CD4-positive, CD25-positive, alpha-beta regulatory T cell (primary cell): ENCODE data around the gene MBOAT1. TPM values are rescaled to one million over a fixed set of nuclear protein-coding genes. Genes with fewer than 3 reads are reported as not detected.

Experiments used
- ATAC-seq, 2 donors: fragments of 150-1000 bp; cut with Tn5 transposase; one replicate each; pipeline ENCODE4 v1.10.0; 2021; ENCODE audit warnings: low read depth in 2 of 2, moderate number of reproducible peaks in 2 of 2, moderate library complexity in 1 of 2
- DNase-seq, 3 donors: peaks; one replicate each; pipeline versions ENCODE4 v3.0.0 to v3.0.0-alpha.2; 2012 to 2022; ENCODE audit warnings: mixed read lengths in 1 of 3
- H3K27ac ChIP-seq: one replicate; pipeline ENCODE4 v1.7.0; 2013; ENCODE audit warnings: mild to moderate bottlenecking, low read length; ENCODE audit not compliant: insufficient read depth, poor library complexity, severe bottlenecking
- H3K27me3 ChIP-seq: one replicate; pipeline ENCODE4 v1.7.0; 2013; ENCODE audit warnings: low read length; ENCODE audit not compliant: control insufficient read depth, insufficient read depth
- H3K36me3 ChIP-seq: one replicate; pipeline ENCODE4 v1.7.0; 2013; ENCODE audit warnings: mild to moderate bottlenecking, low read length, moderate library complexity; ENCODE audit not compliant: control insufficient read depth, insufficient read depth
- H3K4me1 ChIP-seq: 2 replicates; pipeline ENCODE4 v1.7.0; 2013; ENCODE audit warnings: mild to moderate bottlenecking, low read length; ENCODE audit not compliant: insufficient read depth, control insufficient read depth, poor library complexity, severe bottlenecking
- H3K4me3 ChIP-seq: one replicate; pipeline ENCODE4 v1.7.0; 2013; ENCODE audit warnings: low read depth, mild to moderate bottlenecking, low read length, moderate library complexity
- H3K9me3 ChIP-seq, 2 experiments: 1 replicate in 1 of 2; 2 replicates in 1 of 2; pipeline ENCODE4 v1.7.0; 2013; ENCODE audit warnings: low read length in 2 of 2, mild to moderate bottlenecking in 1 of 2, moderate library complexity in 1 of 2; ENCODE audit not compliant: control insufficient read depth in 2 of 2
- H3K27ac Mint-ChIP-seq, 3 donors: one replicate each; pipeline ENCODE4 v1.8.0; 2020 to 2022; ENCODE audit warnings: mild to moderate bottlenecking in 3 of 3, mixed read lengths in 3 of 3, moderate library complexity in 2 of 3
- H3K27me3 Mint-ChIP-seq: one replicate; pipeline ENCODE4 v1.8.0; 2022; ENCODE audit warnings: mild to moderate bottlenecking, mixed read lengths
- H3K36me3 Mint-ChIP-seq: one replicate; pipeline ENCODE4 v1.8.0; 2020; ENCODE audit warnings: mixed read lengths
- H3K4me1 Mint-ChIP-seq, 4 donors: one replicate each; pipeline ENCODE4 v1.8.0; 2020 to 2022; ENCODE audit warnings: mixed read lengths in 4 of 4, mild to moderate bottlenecking in 1 of 4
- H3K4me3 Mint-ChIP-seq, 4 donors: one replicate each; pipeline ENCODE4 v1.8.0; 2020 to 2022; ENCODE audit warnings: mild to moderate bottlenecking in 4 of 4, mixed read lengths in 4 of 4, moderate library complexity in 3 of 4
- H3K9me3 Mint-ChIP-seq, 7 donors: one replicate each; pipeline ENCODE4 v1.8.0; 2020 to 2022; ENCODE audit warnings: mixed read lengths in 7 of 7, mild to moderate bottlenecking in 3 of 7, moderate library complexity in 2 of 7
- polyA plus RNA-seq, 4 donors: library from polyadenylated mRNA; unstranded; fragments of 300-500 nt; fragmentation: Illumina TruSeq; gene quantifications; one replicate each; pipeline ENCODE4 v1.2.3, GENCODE V29; 2021
- total RNA-seq: library from RNA; stranded (reverse); gene quantifications from one replicate; pipeline ENCODE4 v1.2.3, GENCODE V29; 2022

MBOAT1 gene, protein sequence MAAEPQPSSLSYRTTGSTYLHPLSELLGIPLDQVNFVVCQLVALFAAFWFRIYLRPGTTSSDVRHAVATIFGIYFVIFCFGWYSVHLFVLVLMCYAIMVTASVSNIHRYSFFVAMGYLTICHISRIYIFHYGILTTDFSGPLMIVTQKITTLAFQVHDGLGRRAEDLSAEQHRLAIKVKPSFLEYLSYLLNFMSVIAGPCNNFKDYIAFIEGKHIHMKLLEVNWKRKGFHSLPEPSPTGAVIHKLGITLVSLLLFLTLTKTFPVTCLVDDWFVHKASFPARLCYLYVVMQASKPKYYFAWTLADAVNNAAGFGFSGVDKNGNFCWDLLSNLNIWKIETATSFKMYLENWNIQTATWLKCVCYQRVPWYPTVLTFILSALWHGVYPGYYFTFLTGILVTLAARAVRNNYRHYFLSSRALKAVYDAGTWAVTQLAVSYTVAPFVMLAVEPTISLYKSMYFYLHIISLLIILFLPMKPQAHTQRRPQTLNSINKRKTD
- total RNA-seq (26.4 TPM), polyA plus RNA-seq (1 to 10 TPM; 3.6 to 7.0 (median 5.1) TPM)

- H3K27me3 Mint-ChIP-seq = no peaks in the 10 kb centered on the region
These were observed at the start of gene MBOAT1 for GRCh38 chr6:20212392-20213111. Gene MBOAT1, minus strand, starts transcription at chr6:20212469. Its CDS starts 235 bp downstream, at chr6:20212234.

DNA sequence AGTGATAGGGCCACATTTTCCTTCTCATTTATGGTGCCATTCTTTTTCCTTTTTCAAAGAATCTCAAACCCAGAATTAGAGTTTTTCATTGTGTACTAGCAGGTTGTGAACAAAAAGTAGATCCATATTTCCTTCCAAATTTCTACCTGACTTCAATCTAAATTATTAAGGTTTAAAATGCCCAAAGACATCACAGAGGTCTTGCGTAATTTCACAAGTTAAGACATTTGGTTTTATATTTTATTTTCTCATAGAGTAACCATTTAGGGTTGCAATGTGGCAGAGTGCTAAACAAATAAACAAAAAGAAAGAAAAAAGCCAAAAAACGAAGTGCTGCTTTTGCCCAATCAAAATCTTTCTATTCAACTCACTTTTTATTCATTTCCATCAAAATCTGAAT lies 49.4 kb upstream of the MBOAT1 start:
- no peak overlapping the region for H3K4me3 ChIP-seq
- no peak overlapping the region for H3K27ac Mint-ChIP-seq
- no peak for ATAC-seq
- H3K36me3 ChIP-seq = no peaks in the 10 kb centered on the region
- no peaks in the 10 kb centered on the region for H3K4me1 Mint-ChIP-seq
- no peak for DNase-seq
- peaks cover 0 to 2% of the 10 kb centered on the region in 2 experiments for H3K9me3 ChIP-seq
- no peak overlapping the region for H3K27ac ChIP-seq
- no peaks in the 10 kb centered on the region for H3K36me3 Mint-ChIP-seq
- H3K4me3 Mint-ChIP-seq = no peak overlapping the region
- peaks cover 0 to 1% (median 0%) of the 10 kb centered on the region in 7 donors for H3K9me3 Mint-ChIP-seq
- no peaks in the 10 kb centered on the region for H3K4me1 ChIP-seq
- peaks cover 6% of the 10 kb centered on the region for H3K27me3 Mint-ChIP-seq
- H3K27me3 ChIP-seq = peaks cover 2% of the 10 kb centered on the region

More at GRCh38 chr6:20212392-20213111, at the start of gene MBOAT1:
- Histone ChIP-seq H3K36me3 (no peaks in the 10 kb centered on the region), H3K27ac (peak within 1 kb of the TSS; percentile 75), H3K9me3 (no peaks in the 10 kb centered on the region), H3K4me3 (peak within 1 kb of the TSS; percentile 93), H3K27me3 (no peaks in the 10 kb centered on the region), H3K4me1 (peaks cover 47% of the 10 kb centered on the region)
- ATAC-seq = peak; percentile 69 to 72
- Mint-ChIP-seq H3K9me3 (peaks cover 0 to 1% (median 0%) of the 10 kb centered on the region in 7 donors), H3K4me3 (peak within 1 kb of the TSS; percentile 97 to 99 (median 98)), H3K27ac (peak within 1 kb of the TSS; percentile 94 to 99 (median 95)), H3K36me3 (no peaks in the 10 kb centered on the region), H3K4me1 (peaks cover 22 to 48% (median 38%) of the 10 kb centered on the region in 4 donors)
- peak; percentile 52 to 89 (median 61) for DNase-seq

DNA sequence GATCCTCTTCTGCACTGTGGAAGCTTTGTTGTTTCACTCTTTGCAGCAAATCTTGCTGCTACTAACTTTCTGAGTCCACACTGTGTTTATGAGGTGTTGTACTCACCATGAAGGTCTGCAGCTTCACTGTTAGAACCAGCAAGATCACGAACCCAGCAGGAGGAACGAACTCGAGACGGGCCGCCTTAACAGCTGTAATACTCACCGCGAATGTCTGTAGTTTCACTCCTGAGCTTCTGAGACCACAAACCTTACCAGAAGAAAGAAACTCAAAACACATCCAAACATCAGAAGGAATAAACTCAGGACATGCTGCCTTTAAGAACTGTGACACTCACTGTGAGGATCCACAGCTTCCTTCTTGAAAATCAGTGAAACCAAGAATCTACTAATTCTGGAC lies 48.1 kb upstream of the MBOAT1 start:
- Mint-ChIP-seq H3K4me3 (no peak overlapping the region), H3K27me3 (peaks cover 6% of the 10 kb centered on the region), H3K4me1 (no peaks in the 10 kb centered on the region), H3K27ac (no peak overlapping the region), H3K36me3 (no peaks in the 10 kb centered on the region), H3K9me3 (peaks cover 0 to 1% (median 0%) of the 10 kb centered on the region in 7 donors)
- no peaks in the 10 kb centered on the region for H3K36me3 ChIP-seq
- no peak overlapping the region for H3K27ac ChIP-seq
- peaks cover 0 to 2% of the 10 kb centered on the region in 2 experiments for H3K9me3 ChIP-seq
- DNase-seq = no peak
- no peak for ATAC-seq
- peaks cover 2% of the 10 kb centered on the region for H3K27me3 ChIP-seq
- H3K4me1 ChIP-seq = no peaks in the 10 kb centered on the region
- H3K4me3 ChIP-seq = no peak overlapping the region

DNA sequence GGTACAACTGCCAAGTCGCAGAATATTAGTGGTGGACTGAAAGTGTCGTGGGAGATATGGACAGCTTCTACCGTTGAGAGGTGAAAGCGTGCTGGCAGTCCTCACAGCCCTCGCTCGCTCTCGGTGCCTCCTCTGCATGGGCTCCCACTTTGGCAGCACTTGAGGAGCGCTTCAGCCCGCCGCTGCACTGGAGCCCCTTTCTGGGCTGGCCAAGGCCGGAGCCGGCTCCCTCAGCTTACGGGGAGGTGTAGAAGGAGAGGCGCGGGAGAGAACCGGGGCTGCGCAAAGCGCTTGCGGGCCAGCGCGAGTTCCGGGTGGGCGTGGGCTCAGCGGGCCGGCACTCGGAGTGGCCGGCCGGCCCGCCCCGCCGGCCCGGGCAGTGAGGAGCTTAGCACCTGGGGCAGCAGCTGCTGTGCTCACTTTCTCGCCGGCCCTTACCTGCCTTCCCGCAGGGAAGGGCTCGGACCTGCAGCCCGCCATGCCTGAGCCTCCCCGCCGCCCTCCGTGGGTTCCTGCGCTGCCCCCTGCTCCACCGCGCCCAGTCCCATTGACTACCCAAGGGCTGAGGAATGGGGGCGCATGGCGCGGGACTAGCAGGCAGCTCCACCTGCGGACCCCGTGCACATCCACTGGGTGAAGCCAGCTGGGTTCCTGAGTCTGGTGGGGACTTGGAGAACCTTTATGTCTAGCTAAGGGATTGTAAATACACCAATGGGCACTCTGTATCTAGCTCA lies 47.2 kb upstream of the MBOAT1 start:
- H3K27ac ChIP-seq = no peak overlapping the region
- Mint-ChIP-seq H3K4me1 (no peaks in the 10 kb centered on the region), H3K9me3 (peaks cover 0 to 1% (median 0%) of the 10 kb centered on the region in 7 donors), H3K27me3 (peaks cover 9% of the 10 kb centered on the region), H3K36me3 (no peaks in the 10 kb centered on the region), H3K4me3 (no peak overlapping the region), H3K27ac (no peak overlapping the region)
- H3K4me1 ChIP-seq = no peaks in the 10 kb centered on the region
- peaks cover 0 to 2% of the 10 kb centered on the region in 2 experiments for H3K9me3 ChIP-seq
- no peaks in the 10 kb centered on the region for H3K36me3 ChIP-seq
- DNase-seq = no peak
- H3K27me3 ChIP-seq = peaks cover 2% of the 10 kb centered on the region
- ATAC-seq = no peak
- no peak overlapping the region for H3K4me3 ChIP-seq

DNA sequence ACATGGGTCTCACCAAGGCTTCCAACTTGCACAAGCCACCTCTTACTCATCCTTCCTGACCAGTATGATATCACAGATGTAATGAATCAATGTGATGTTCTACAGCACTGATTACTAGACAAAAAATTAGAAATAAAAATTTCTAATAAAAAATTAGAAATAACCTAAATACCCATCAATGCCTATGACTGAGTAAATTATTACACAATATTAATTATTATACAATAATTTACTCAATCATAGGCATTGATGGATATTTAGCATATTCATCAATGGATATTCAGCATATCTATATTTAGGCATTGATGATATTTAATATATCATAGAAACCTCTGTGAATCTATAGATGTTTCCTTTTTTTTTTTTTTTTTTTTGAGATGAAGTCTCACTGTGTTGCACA lies 43.2 kb upstream of the MBOAT1 start:
- H3K4me1 ChIP-seq = no peaks in the 10 kb centered on the region
- H3K4me3 Mint-ChIP-seq = no peak overlapping the region
- no peak for ATAC-seq
- H3K36me3 ChIP-seq = no peaks in the 10 kb centered on the region
- no peaks in the 10 kb centered on the region for H3K4me1 Mint-ChIP-seq
- peaks cover 11% of the 10 kb centered on the region for H3K27me3 Mint-ChIP-seq
- peaks cover 0 to 1% (median 0%) of the 10 kb centered on the region in 7 donors for H3K9me3 Mint-ChIP-seq
- H3K27ac Mint-ChIP-seq = no peak overlapping the region
- no peaks in the 10 kb centered on the region for H3K9me3 ChIP-seq
- H3K27me3 ChIP-seq = no peaks in the 10 kb centered on the region
- DNase-seq = no peak
- H3K36me3 Mint-ChIP-seq = no peaks in the 10 kb centered on the region
- no peak overlapping the region for H3K4me3 ChIP-seq
- no peak overlapping the region for H3K27ac ChIP-seq

DNA sequence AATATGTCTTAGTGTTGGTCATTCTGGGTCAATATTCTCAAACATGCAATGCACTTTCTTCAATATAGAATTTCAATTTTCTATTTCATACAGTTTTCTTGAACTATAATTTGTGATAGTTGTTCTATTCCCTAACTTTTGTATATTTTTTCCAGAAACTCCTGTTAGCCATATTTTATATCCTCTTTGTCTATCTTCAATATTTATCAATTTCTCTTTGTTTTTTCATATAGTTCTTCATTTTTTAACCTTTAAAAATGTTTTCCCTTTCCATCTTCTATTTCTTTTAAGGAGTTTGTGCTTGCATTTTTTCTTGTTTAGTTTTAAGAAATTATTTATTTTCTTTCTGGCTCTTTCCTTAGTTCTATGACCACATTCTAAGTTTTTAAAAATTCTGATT lies 42.0 kb upstream of the MBOAT1 start:
- no peaks in the 10 kb centered on the region for H3K9me3 ChIP-seq
- no peaks in the 10 kb centered on the region for H3K4me1 ChIP-seq
- H3K36me3 Mint-ChIP-seq = no peaks in the 10 kb centered on the region
- no peaks in the 10 kb centered on the region for H3K27me3 ChIP-seq
- ATAC-seq = no peak
- H3K27ac ChIP-seq = no peak overlapping the region
- peaks cover 0 to 1% (median 0%) of the 10 kb centered on the region in 7 donors for H3K9me3 Mint-ChIP-seq
- peaks cover 11% of the 10 kb centered on the region for H3K27me3 Mint-ChIP-seq
- DNase-seq = no peak
- H3K36me3 ChIP-seq = no peaks in the 10 kb centered on the region
- no peak overlapping the region for H3K27ac Mint-ChIP-seq
- H3K4me3 Mint-ChIP-seq = no peak overlapping the region
- H3K4me3 ChIP-seq = no peak overlapping the region
- H3K4me1 Mint-ChIP-seq = no peaks in the 10 kb centered on the region

DNA sequence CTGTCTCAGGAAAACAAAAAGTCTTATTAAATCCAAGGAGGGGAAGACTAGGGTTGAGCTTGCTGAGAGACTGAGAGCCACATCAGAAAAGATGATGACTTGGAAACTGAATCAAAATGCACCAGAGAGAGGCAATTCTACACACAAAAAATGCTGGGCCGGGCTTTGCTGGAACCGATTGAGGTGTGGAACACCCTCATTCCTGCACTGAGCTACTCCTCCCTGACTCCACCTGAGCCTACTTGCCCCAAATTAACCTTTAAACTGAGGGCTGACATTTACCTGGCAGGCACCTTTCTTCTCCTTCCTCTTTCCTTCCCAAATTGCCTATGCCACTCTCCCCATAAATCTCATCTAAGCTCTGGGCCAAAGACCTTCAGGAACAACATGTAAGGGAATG lies 40.8 kb upstream of the MBOAT1 start:
- no peaks in the 10 kb centered on the region for H3K9me3 Mint-ChIP-seq
- DNase-seq = no peak
- no peaks in the 10 kb centered on the region for H3K4me1 ChIP-seq
- H3K36me3 ChIP-seq = no peaks in the 10 kb centered on the region
- no peaks in the 10 kb centered on the region for H3K27me3 ChIP-seq
- no peak overlapping the region for H3K27ac ChIP-seq
- H3K9me3 ChIP-seq = no peaks in the 10 kb centered on the region
- ATAC-seq = no peak
- H3K4me1 Mint-ChIP-seq = no peaks in the 10 kb centered on the region
- no peak overlapping the region for H3K4me3 Mint-ChIP-seq
- H3K36me3 Mint-ChIP-seq = no peaks in the 10 kb centered on the region
- peaks cover 11% of the 10 kb centered on the region for H3K27me3 Mint-ChIP-seq
- no peak overlapping the region for H3K27ac Mint-ChIP-seq
- H3K4me3 ChIP-seq = no peak overlapping the region
